Right lobe of liver (tissue), 4 donors: ENCODE results near the gene PTCH2.

Experiments used
- POLR2A ChIP-seq: fragments of 450-650 bp; IDR thresholded peaks from one replicate; pipeline ENCODE4 v1.6.1; 2017; ENCODE audit warnings: antibody characterized with exemption, mild to moderate bottlenecking
- TF ChIP-seq, protein P1 (sequence below), 4 donors: fragments of 200-600 bp in 3 of 4; fragments of 450-650 bp in 1 of 4; IDR thresholded peaks; one replicate each; pipeline versions ENCODE4 v1.5.1 to v1.8.0; 2016 to 2022; ENCODE audit warnings: antibody characterized with exemption in 4 of 4, mild to moderate bottlenecking in 2 of 4
- donor health status: DM: no; HTN: no; CAD: no.
- donor health status: DM: no; HTN: no; CAD: no.
- donor health status: DM: no; HTN: yes; CAD: no.

GRCh38 chr1:44830900-44831304 is 12.2 kb downstream of the PTCH2 start:
- no peak for TF ChIP-seq POLR2A
- TF ChIP-seq, protein P1, sequence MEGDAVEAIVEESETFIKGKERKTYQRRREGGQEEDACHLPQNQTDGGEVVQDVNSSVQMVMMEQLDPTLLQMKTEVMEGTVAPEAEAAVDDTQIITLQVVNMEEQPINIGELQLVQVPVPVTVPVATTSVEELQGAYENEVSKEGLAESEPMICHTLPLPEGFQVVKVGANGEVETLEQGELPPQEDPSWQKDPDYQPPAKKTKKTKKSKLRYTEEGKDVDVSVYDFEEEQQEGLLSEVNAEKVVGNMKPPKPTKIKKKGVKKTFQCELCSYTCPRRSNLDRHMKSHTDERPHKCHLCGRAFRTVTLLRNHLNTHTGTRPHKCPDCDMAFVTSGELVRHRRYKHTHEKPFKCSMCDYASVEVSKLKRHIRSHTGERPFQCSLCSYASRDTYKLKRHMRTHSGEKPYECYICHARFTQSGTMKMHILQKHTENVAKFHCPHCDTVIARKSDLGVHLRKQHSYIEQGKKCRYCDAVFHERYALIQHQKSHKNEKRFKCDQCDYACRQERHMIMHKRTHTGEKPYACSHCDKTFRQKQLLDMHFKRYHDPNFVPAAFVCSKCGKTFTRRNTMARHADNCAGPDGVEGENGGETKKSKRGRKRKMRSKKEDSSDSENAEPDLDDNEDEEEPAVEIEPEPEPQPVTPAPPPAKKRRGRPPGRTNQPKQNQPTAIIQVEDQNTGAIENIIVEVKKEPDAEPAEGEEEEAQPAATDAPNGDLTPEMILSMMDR (IDR thresholded peaks at IDR 0.05): no peak
